Natural killer cell (primary cell): ENCODE measurements around the gene SETD1B. TPM values are rescaled to one million over a fixed set of nuclear protein-coding genes. Genes with fewer than 3 reads are reported as not detected.
"Not testable (repeated sequence)": the region's sequence is repeated elsewhere in the genome, so short reads cannot be mapped to it uniquely, and the experiment has no call there.

Source experiments
- ATAC-seq, 3 donors: fragments of 150-1000 bp in 2 of 3; fragments of 200-7000 bp in 1 of 3; cut with Tn5 transposase; 1 replicate in 1 of 3; 2 replicates in 2 of 3; pipeline ENCODE4 v1.10.0; 2021; ENCODE audit warnings: mild to moderate bottlenecking in 2 of 3, moderate library complexity in 2 of 3
- DNase-seq, 2 donors: peaks; one replicate each; pipeline versions ENCODE4 v3.0.0 to v3.0.0-alpha.2; 2013 to 2021; ENCODE audit warnings: mixed read lengths in 1 of 2
- H3K27ac ChIP-seq: one replicate; pipeline ENCODE4 v1.5.1; 2013; ENCODE audit warnings: mild to moderate bottlenecking, low read length
- H3K27me3 ChIP-seq: one replicate; pipeline ENCODE4 v1.6.1; 2013; ENCODE audit warnings: low read length; ENCODE audit not compliant: control insufficient read depth, insufficient read depth
- H3K36me3 ChIP-seq: one replicate; pipeline ENCODE4 v1.6.1; 2013; ENCODE audit warnings: low read length; ENCODE audit not compliant: control insufficient read depth, insufficient read depth
- H3K4me1 ChIP-seq: one replicate; pipeline ENCODE4 v1.6.1; 2013; ENCODE audit warnings: low read length; ENCODE audit not compliant: control insufficient read depth, insufficient read depth
- H3K4me3 ChIP-seq: one replicate; pipeline ENCODE4 v1.5.1; 2013; ENCODE audit warnings: low read length
- H3K9me3 ChIP-seq: one replicate; pipeline ENCODE4 v1.6.1; 2013; ENCODE audit warnings: low read length; ENCODE audit not compliant: control insufficient read depth, insufficient read depth
- H3K27ac Mint-ChIP-seq, 2 donors: one replicate each; pipeline ENCODE4 v1.8.0; 2022; ENCODE audit warnings: mild to moderate bottlenecking in 2 of 2, mixed read lengths in 2 of 2, moderate library complexity in 1 of 2
- H3K27me3 Mint-ChIP-seq, 2 donors: one replicate each; pipeline ENCODE4 v1.8.0; 2022; ENCODE audit warnings: low read depth in 2 of 2, mixed read lengths in 2 of 2
- H3K36me3 Mint-ChIP-seq: one replicate; pipeline ENCODE4 v1.8.0; 2022; ENCODE audit warnings: mixed read lengths
- H3K4me1 Mint-ChIP-seq, 2 donors: one replicate each; pipeline ENCODE4 v1.8.0; 2022; ENCODE audit warnings: mixed read lengths in 2 of 2
- H3K4me3 Mint-ChIP-seq: one replicate; pipeline ENCODE4 v1.8.0; 2022; ENCODE audit warnings: mild to moderate bottlenecking, moderate library complexity, mixed read lengths
- H3K9me3 Mint-ChIP-seq, 2 donors: one replicate each; pipeline ENCODE4 v1.8.0; 2022; ENCODE audit warnings: mixed read lengths in 2 of 2
- CTCF ChIP-seq: fragments of 200-600 bp; IDR thresholded peaks from one replicate; pipeline ENCODE4 v1.8.0; 2022; ENCODE audit warnings: antibody characterized with exemption
- WGBS: methylation state at CpG from one replicate; pipeline ENCODE4 v1.1.7; 2013; ENCODE audit warnings: missing lambda C conversion rate; ENCODE audit not compliant: insufficient coverage; 5-methylcytosine and 5-hydroxymethylcytosine counted together
- intact Hi-C: fragments of 100-400 bp; cut with micrococcal nuclease; formaldehyde crosslinking; loops from one replicate; pipeline ENCODE4 v1.14.2; 2022
- total RNA-seq, 4 donors: library from RNA; stranded (reverse); fragments of 120-200 nt in 1 of 4; gene quantifications; one replicate each; pipeline versions ENCODE4 v1.2.3 to v1.2.4, GENCODE V29; 2013 to 2022

SETD1B gene
- total RNA-seq, 3 donors from 2014 or later (not counting 1 experiment from before 2014, with no cell fraction given) = 55.1 to 57.5 (median 56.2) TPM

- H3K27me3 ChIP-seq = no peaks in the 10 kb centered on the region
- Mint-ChIP-seq H3K27ac (no peak overlapping the region), H3K9me3 (no peaks in the 10 kb centered on the region), H3K4me1 (no peaks in the 10 kb centered on the region), H3K4me3 (no peak overlapping the region), H3K27me3 (no peaks in the 10 kb centered on the region), H3K36me3 (no peaks in the 10 kb centered on the region)
- H3K9me3 ChIP-seq = no peaks in the 10 kb centered on the region
- no peak for DNase-seq
- no peak overlapping the region for H3K4me3 ChIP-seq
- no peak overlapping the region for H3K27ac ChIP-seq
- intact Hi-C loops = no loop called here
- peaks cover 9% of the 10 kb centered on the region for H3K4me1 ChIP-seq
- H3K36me3 ChIP-seq = no peaks in the 10 kb centered on the region
- 100% methylated on average over 1 of the region's 1 CpG for whole genome bisulfite sequencing
- no peak for ATAC-seq
- no peak for TF ChIP-seq CTCF
Measured at GRCh38 chr12:121860257-121860656, 56.4 kb downstream of the SETD1B start.

DNA sequence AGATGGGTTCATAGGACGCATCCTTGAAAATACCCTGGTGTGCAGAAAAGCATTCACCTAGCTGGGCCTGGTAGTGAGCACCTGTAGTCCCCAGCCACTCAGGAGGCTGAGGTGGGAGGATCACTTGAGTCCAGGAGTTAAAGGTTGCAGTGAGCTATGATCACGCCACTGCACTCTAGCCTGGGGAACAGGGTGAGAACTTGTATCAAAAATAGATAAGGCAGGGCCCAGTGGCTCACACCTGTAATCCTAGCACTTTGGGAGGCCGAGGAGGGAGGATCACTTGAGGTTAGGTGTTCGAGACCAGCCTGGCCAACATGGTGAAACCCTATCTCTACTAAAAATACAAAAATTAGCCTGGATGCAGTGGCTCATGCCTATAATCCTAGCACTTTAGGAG lies 56.9 kb downstream of the SETD1B start:
- H3K4me1 ChIP-seq, H3K27ac Mint-ChIP-seq, H3K27me3 ChIP-seq, H3K4me3 Mint-ChIP-seq, H3K4me1 Mint-ChIP-seq, H3K9me3 ChIP-seq, H3K27ac ChIP-seq, H3K36me3 Mint-ChIP-seq, H3K27me3 Mint-ChIP-seq, H3K36me3 ChIP-seq, ATAC-seq, H3K9me3 Mint-ChIP-seq, H3K4me3 ChIP-seq, DNase-seq, intact Hi-C loops: not testable (repeated sequence)
- WGBS = 88% methylated on average over 4 of the region's 4 CpGs

GRCh38 chr12:121861636-121862254 lies 57.9 kb downstream of the SETD1B start:
- Histone ChIP-seq H3K36me3 (no peaks in the 10 kb centered on the region), H3K27me3 (no peaks in the 10 kb centered on the region), H3K27ac (no peak overlapping the region), H3K4me1 (peaks cover 5% of the 10 kb centered on the region), H3K4me3 (no peak overlapping the region), H3K9me3 (no peaks in the 10 kb centered on the region)
- Mint-ChIP-seq H3K36me3 (no peaks in the 10 kb centered on the region), H3K4me3 (no peak overlapping the region), H3K4me1 (no peaks in the 10 kb centered on the region), H3K27me3 (no peaks in the 10 kb centered on the region), H3K9me3 (no peaks in the 10 kb centered on the region), H3K27ac (no peak overlapping the region)
- ATAC-seq (no peak), DNase-seq (no peak)
- intact Hi-C loops = no loop called here
- TF ChIP-seq CTCF = no peak
- 77% methylated on average over 11 of the region's 11 CpGs for WGBS

GRCh38 chr12:121866331-121866730 lies 62.5 kb downstream of the SETD1B start:
- Histone ChIP-seq H3K4me3 (no peak overlapping the region), H3K9me3 (no peaks in the 10 kb centered on the region), H3K36me3 (no peaks in the 10 kb centered on the region), H3K27ac (no peak overlapping the region), H3K27me3 (no peaks in the 10 kb centered on the region), H3K4me1 (no peaks in the 10 kb centered on the region)
- intact Hi-C loops = no loop called here
- WGBS = 88% methylated on average over 2 of the region's 4 CpGs
- Mint-ChIP-seq H3K36me3 (no peaks in the 10 kb centered on the region), H3K27ac (no peak overlapping the region), H3K4me1 (no peaks in the 10 kb centered on the region), H3K9me3 (no peaks in the 10 kb centered on the region), H3K4me3 (no peak overlapping the region), H3K27me3 (no peaks in the 10 kb centered on the region)
- no peak for DNase-seq
- no peak for TF ChIP-seq CTCF
- no peak for ATAC-seq

- H3K9me3 Mint-ChIP-seq, intact Hi-C loops, H3K4me1 Mint-ChIP-seq, H3K36me3 ChIP-seq, H3K9me3 ChIP-seq, H3K27me3 ChIP-seq, H3K27ac Mint-ChIP-seq, H3K27ac ChIP-seq, H3K4me3 ChIP-seq, DNase-seq, ATAC-seq, H3K4me1 ChIP-seq, H3K27me3 Mint-ChIP-seq, H3K36me3 Mint-ChIP-seq, H3K4me3 Mint-ChIP-seq: not testable (repeated sequence)
- WGBS = 96% methylated on average over 6 of the region's 8 CpGs
Measured at GRCh38 chr12:121869229-121869628, 65.4 kb downstream of the SETD1B start.
